ENCODE measurements around the gene STRN.
"Not testable (repeated sequence)": the region's sequence is repeated elsewhere in the genome, so short reads cannot be mapped to it uniquely, and the experiment has no call there.

Gene STRN

GRCh38 chr2:36834731-36835524, 131.4 kb downstream of the STRN start:
- no peak for DNase-seq (ENCODE audit: low read depth)

- no peak for DNase-seq (ENCODE audit: low read depth)
Observed at GRCh38 chr2:36834203-36834602, 132.1 kb downstream of the STRN start.

- no peak for DNase-seq (ENCODE audit: low read depth)
Observed at GRCh38 chr2:36831185-36831584, 135.2 kb downstream of the STRN start.

- DNase-seq (ENCODE audit: low read depth): not testable (repeated sequence)
Observed at GRCh38 chr2:36824683-36825082, 141.7 kb downstream of the STRN start.

GRCh38 chr2:36824273-36824672, 142.1 kb downstream of the STRN start:
- no peak for DNase-seq (ENCODE audit: low read depth)

- DNase-seq (ENCODE audit: low read depth): no peak
Observed at GRCh38 chr2:36823862-36824261, 142.5 kb downstream of the STRN start.

- DNase-seq (ENCODE audit: low read depth): no peak
Observed at GRCh38 chr2:36820942-36821605, 145.3 kb downstream of the STRN start.

GRCh38 chr2:36819095-36819711, 147.1 kb downstream of the STRN start:
- no peak for DNase-seq (ENCODE audit: low read depth)

- DNase-seq (ENCODE audit: low read depth): no peak
Observed at GRCh38 chr2:36818542-36818941, 147.8 kb downstream of the STRN start.

- DNase-seq (ENCODE audit: low read depth): no peak
Observed at GRCh38 chr2:36812196-36812595, 154.1 kb downstream of the STRN start.

GRCh38 chr2:36811071-36811470, 155.3 kb downstream of the STRN start:
- DNase-seq (ENCODE audit: low read depth): no peak

GRCh38 chr2:36809069-36809445, 157.3 kb downstream of the STRN start:
- no peak for DNase-seq (ENCODE audit: low read depth)

- no peak for DNase-seq (ENCODE audit: low read depth)
Observed at GRCh38 chr2:36808386-36809068, 157.8 kb downstream of the STRN start.

- no peak for DNase-seq (ENCODE audit: low read depth)
Observed at GRCh38 chr2:36807223-36807886, 159.0 kb downstream of the STRN start.

GRCh38 chr2:36805635-36806224, 160.6 kb downstream of the STRN start:
- no peak for DNase-seq (ENCODE audit: low read depth)

GRCh38 chr2:36802952-36803351, 163.4 kb downstream of the STRN start:
- no peak for DNase-seq (ENCODE audit: low read depth)

GRCh38 chr2:36801088-36801487, 165.2 kb downstream of the STRN start:
- no peak for DNase-seq (ENCODE audit: low read depth)

- DNase-seq (ENCODE audit: low read depth): no peak
Observed at GRCh38 chr2:36800381-36800780, 166.0 kb downstream of the STRN start.

- no peak for DNase-seq (ENCODE audit: low read depth)
Observed at GRCh38 chr2:36798724-36799123, 167.6 kb downstream of the STRN start.

GRCh38 chr2:36797324-36798070, 168.8 kb downstream of the STRN start:
- DNase-seq (ENCODE audit: low read depth): no peak

Data from non-pigmented ciliary epithelial cell (primary cell).